ENCODE data around the gene WWOX. TPM values are rescaled to one million over a fixed set of nuclear protein-coding genes. Genes with fewer than 3 reads are reported as not detected.

The WWOX gene
- total RNA-seq, 2 donors from 2014 or later = 33.8 to 82.5 TPM

DNA sequence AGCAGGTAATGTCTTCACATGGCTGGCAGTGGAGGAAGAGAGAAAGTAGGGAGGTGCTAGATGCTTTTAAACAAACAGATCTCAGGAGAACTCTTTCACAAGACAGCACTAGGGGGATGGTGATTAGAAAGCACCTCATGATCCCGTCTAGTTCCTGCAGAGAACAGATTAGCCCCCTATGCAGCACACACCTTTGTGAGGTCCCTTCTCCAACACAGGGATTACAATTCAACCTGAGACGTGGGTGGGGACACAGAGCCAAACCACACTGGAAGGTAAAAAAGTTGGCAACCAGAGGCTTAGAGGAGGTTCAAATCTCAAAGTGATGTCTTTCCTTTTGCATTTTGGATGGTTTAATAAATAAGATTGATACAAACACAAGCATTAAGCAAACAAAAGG lies 394.7 kb downstream of the WWOX start:
- Histone ChIP-seq H3K4me1 (ENCODE audit: control insufficient read depth in 1 of 2, low read depth in 2 of 2) (peaks cover 0 to 8% of the 10 kb centered on the region in 2 donors), H3K9me3 (no peaks in the 10 kb centered on the region), H3K36me3 (no peaks in the 10 kb centered on the region), H3K27me3 (replicated peaks; ENCODE audit: insufficient read depth) (no peaks in the 10 kb centered on the region), H3K4me3 (no peak overlapping the region), H3K27ac (no peak overlapping the region)
- TF ChIP-seq, protein P1, sequence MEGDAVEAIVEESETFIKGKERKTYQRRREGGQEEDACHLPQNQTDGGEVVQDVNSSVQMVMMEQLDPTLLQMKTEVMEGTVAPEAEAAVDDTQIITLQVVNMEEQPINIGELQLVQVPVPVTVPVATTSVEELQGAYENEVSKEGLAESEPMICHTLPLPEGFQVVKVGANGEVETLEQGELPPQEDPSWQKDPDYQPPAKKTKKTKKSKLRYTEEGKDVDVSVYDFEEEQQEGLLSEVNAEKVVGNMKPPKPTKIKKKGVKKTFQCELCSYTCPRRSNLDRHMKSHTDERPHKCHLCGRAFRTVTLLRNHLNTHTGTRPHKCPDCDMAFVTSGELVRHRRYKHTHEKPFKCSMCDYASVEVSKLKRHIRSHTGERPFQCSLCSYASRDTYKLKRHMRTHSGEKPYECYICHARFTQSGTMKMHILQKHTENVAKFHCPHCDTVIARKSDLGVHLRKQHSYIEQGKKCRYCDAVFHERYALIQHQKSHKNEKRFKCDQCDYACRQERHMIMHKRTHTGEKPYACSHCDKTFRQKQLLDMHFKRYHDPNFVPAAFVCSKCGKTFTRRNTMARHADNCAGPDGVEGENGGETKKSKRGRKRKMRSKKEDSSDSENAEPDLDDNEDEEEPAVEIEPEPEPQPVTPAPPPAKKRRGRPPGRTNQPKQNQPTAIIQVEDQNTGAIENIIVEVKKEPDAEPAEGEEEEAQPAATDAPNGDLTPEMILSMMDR (IDR thresholded peaks at IDR 0.05) = no peak
- ATAC-seq (ENCODE audit: insufficient number of reproducible peaks, low FRiP score, low read depth) = no peak
- no peak for DNase-seq (ENCODE audit: low spot score)

DNA sequence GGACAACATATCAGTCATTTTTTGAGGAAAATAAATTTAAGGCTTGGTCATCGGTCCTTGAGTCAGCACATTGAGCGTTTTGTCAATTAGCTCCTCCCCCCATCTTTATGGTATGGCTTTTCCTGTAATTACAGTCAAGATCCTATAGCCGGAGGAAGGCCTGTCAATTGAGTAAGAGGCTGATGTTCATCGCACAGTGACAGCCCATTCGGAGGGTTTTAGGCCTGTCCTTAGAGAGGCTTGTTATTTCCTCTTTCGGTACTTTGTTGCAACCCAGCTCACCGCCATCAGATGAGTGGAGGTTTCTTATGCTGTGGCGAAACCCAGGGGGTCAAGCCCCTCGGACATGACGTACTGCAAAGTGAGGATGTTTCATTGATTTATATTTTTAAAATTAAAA lies 395.2 kb downstream of the WWOX start:
- Histone ChIP-seq H3K27me3 (replicated peaks; ENCODE audit: insufficient read depth) (no peaks in the 10 kb centered on the region), H3K9me3 (no peaks in the 10 kb centered on the region), H3K4me3 (no peak overlapping the region), H3K27ac (no peak overlapping the region), H3K4me1 (ENCODE audit: control insufficient read depth in 1 of 2, low read depth in 2 of 2) (peaks cover 0 to 8% of the 10 kb centered on the region in 2 donors), H3K36me3 (no peaks in the 10 kb centered on the region)
- TF ChIP-seq, protein P1 (IDR thresholded peaks at IDR 0.05) = no peak
- ATAC-seq (ENCODE audit: insufficient number of reproducible peaks, low FRiP score, low read depth) = no peak
- DNase-seq (ENCODE audit: low spot score) = no peak

DNA sequence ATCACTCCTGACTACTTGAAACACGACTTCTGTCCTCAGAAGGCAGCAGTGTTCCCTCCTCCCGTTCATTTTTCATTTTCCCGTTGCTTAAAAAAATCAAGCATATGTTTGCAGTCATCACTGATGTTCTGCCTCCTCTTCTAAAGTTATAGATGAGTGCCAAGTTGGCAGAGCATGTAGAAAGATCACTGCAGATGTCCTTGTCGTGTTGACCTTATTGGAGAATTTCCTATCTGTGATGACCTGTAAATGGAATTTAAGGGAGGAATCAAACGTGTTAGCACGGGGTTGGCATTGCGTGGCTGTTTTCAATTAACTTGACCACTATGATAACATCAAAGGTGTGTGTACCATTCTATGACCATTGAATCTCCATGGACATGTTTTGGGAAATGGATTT lies 396.7 kb downstream of the WWOX start:
- DNase-seq (ENCODE audit: low spot score) (no peak), ATAC-seq (ENCODE audit: insufficient number of reproducible peaks, low FRiP score, low read depth) (no peak)
- Histone ChIP-seq H3K27ac (no peak overlapping the region), H3K4me3 (no peak overlapping the region), H3K36me3 (no peaks in the 10 kb centered on the region), H3K9me3 (no peaks in the 10 kb centered on the region), H3K27me3 (replicated peaks; ENCODE audit: insufficient read depth) (no peaks in the 10 kb centered on the region), H3K4me1 (ENCODE audit: control insufficient read depth in 1 of 2, low read depth in 2 of 2) (peaks cover 0 to under 1% of the 10 kb centered on the region in 2 donors)
- TF ChIP-seq, protein P1 (IDR thresholded peaks at IDR 0.05) = no peak

DNA sequence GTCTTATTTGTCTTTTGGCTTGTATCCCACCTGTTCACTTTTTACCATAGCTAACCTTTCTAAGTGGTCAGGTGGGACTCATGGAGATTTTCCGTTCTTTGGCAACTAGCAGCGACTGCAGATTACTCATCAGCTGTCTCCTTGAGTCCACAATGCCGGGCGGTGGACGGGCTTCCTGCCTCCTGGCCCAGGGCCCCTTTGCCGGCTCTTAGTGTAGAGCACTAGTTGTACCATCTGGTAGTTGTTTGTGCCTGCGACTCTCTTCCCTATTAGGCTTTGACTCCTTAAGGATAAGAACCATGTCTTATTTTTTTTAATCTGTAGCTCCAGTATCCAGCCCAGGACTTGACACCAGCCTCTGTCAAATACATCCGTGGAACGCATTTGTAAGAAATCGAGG lies 399.9 kb downstream of the WWOX start:
- Histone ChIP-seq H3K27ac (no peak overlapping the region), H3K36me3 (no peaks in the 10 kb centered on the region), H3K9me3 (no peaks in the 10 kb centered on the region), H3K4me3 (no peak overlapping the region), H3K27me3 (replicated peaks; ENCODE audit: insufficient read depth) (no peaks in the 10 kb centered on the region), H3K4me1 (ENCODE audit: control insufficient read depth in 1 of 2, low read depth in 2 of 2) (peaks cover 0 to 1% of the 10 kb centered on the region in 2 donors)
- DNase-seq (ENCODE audit: low spot score) (no peak), ATAC-seq (ENCODE audit: insufficient number of reproducible peaks, low FRiP score, low read depth) (no peak)
- TF ChIP-seq, protein P1 (IDR thresholded peaks at IDR 0.05) = no peak

DNA sequence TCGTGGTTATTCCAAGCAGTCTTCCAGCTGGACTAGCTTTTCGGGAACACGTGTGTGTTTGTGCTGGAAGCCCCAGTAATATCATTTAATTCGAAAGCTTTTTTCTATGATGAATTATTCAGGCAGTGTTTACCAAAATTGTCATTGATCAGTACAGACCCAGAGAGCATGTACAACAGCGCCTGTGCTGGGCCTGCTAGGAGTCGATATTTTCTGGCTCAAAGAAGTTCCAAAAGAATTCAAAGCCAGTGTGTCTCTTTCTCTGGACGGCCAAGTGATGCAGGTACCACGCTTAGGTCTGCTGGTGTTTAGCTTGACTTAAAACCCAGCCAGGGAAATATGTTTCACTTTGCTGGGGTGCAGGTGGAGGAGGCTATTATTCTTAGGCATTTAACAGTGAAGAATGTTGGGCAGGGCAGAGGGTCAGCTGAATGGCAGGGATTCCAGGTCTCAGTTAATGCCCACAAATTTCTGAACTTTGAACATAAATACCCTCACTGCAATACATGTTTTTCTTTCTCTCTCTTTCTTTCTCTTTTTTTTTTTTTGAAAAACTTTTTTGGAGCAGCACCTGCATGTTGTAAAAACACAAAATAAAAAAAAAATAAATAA lies 401.3 kb downstream of the WWOX start:
- H3K4me3 ChIP-seq = no peak overlapping the region
- peaks cover 5 to 15% of the 10 kb centered on the region in 2 donors for H3K4me1 ChIP-seq (ENCODE audit: control insufficient read depth in 1 of 2, low read depth in 2 of 2)
- TF ChIP-seq, protein P1 (IDR thresholded peaks at IDR 0.05) = no peak
- no peaks in the 10 kb centered on the region for H3K27me3 ChIP-seq (replicated peaks; ENCODE audit: insufficient read depth)
- ATAC-seq (ENCODE audit: insufficient number of reproducible peaks, low FRiP score, low read depth) (no peak), DNase-seq (ENCODE audit: low spot score) (no peak)
- no peak overlapping the region for H3K27ac ChIP-seq
- H3K9me3 ChIP-seq = no peaks in the 10 kb centered on the region
- no peaks in the 10 kb centered on the region for H3K36me3 ChIP-seq
